Caco-2 (cell line): ENCODE results near the gene SCN4A. TPM values are rescaled to one million over a fixed set of nuclear protein-coding genes. Genes with fewer than 3 reads are reported as not detected.

ENCODE experiments used
- BruUV-seq: library from RNA; stranded (reverse); fragments of 400-500 nt; replicated peaks from 2 replicates; lab custom pipeline; 2021; lab: Mats Ljungman, UMichigan
- CTCF ChIA-PET: fragments of 300-600 bp; sonication (Branson Sonifier 250); formaldehyde crosslinking; loops from one replicate; lab custom pipeline; 2022; ENCODE audit warnings: antibody characterized with exemption; lab: Charles Lee
- POLR2A ChIA-PET: fragments of 300-600 bp; sonication (Branson Sonifier 250); formaldehyde crosslinking; loops from one replicate; lab custom pipeline; 2022; ENCODE audit warnings: antibody characterized with exemption; lab: Charles Lee
- DNase-seq, 2 experiments: peaks; one replicate each; pipeline versions ENCODE4 v3.0.0 to v3.0.0-alpha.2; 2020 to 2022
- H3K27me3 ChIP-seq: replicated peaks from 2 replicates; pipeline ENCODE4 v1.6.0; 2011; ENCODE audit warnings: low read length; ENCODE audit not compliant: control insufficient read depth, insufficient read depth
- H3K36me3 ChIP-seq: 2 replicates; pipeline ENCODE4 v1.5.1; 2011; ENCODE audit warnings: low read length; ENCODE audit not compliant: control insufficient read depth, insufficient read depth
- H3K4me1 ChIP-seq: fragments of 250-450 bp; sonication (Bioruptor Pico); 2 replicates; pipeline ENCODE4 v1.5.1; 2020; ENCODE audit warnings: mild to moderate bottlenecking
- H3K4me3 ChIP-seq: 2 replicates; pipeline ENCODE4 v1.5.1; 2011; ENCODE audit warnings: low read depth, mild to moderate bottlenecking, control low read depth, low read length
- H3K9me3 ChIP-seq: fragments of 250-450 bp; sonication (Bioruptor Pico); 2 replicates; pipeline ENCODE4 v1.5.1; 2020; ENCODE audit warnings: mild to moderate bottlenecking, moderate library complexity
- H3K27ac Mint-ChIP-seq: one replicate; pipeline ENCODE4 v1.8.0; 2022; ENCODE audit warnings: mixed read lengths; ENCODE audit not compliant: unreplicated experiment
- H3K27me3 Mint-ChIP-seq: one replicate; pipeline ENCODE4 v1.8.0; 2022; ENCODE audit warnings: mixed read lengths; ENCODE audit not compliant: insufficient read depth, unreplicated experiment
- H3K36me3 Mint-ChIP-seq: one replicate; pipeline ENCODE4 v1.8.0; 2022; ENCODE audit warnings: mild to moderate bottlenecking, mixed read lengths; ENCODE audit not compliant: insufficient read depth, unreplicated experiment
- H3K4me1 Mint-ChIP-seq: one replicate; pipeline ENCODE4 v1.8.0; 2022; ENCODE audit warnings: low read depth, mixed read lengths; ENCODE audit not compliant: unreplicated experiment
- H3K4me3 Mint-ChIP-seq: one replicate; pipeline ENCODE4 v1.8.0; 2022; ENCODE audit warnings: mild to moderate bottlenecking, moderate library complexity, mixed read lengths; ENCODE audit not compliant: unreplicated experiment
- H3K9me3 Mint-ChIP-seq: one replicate; pipeline ENCODE4 v1.8.0; 2022; ENCODE audit warnings: mixed read lengths; ENCODE audit not compliant: unreplicated experiment
- intact Hi-C: fragments of 100-400 bp; cut with micrococcal nuclease; formaldehyde crosslinking; loops from one replicate; pipeline ENCODE4 v1.10.0; 2022; ENCODE audit not compliant: unreplicated experiment
- total RNA-seq: library from RNA; stranded (reverse); gene quantifications from 2 replicates; pipeline ENCODE4 v1.2.3, GENCODE V29; 2022
- TF ChIP-seq, protein P1 (sequence below), 2 experiments: fragments of 200-600 bp in 1 of 2; IDR thresholded peaks; 1 replicate in 1 of 2; 2 replicates in 1 of 2; pipeline versions ENCODE4 v1.5.1 to v1.8.0; 2011 to 2022; ENCODE audit warnings: antibody characterized with exemption in 1 of 2, control low read depth in 1 of 2, inconsistent platforms in 1 of 2, low read depth in 1 of 2, low read length in 1 of 2, mild to moderate bottlenecking in 1 of 2, moderate library complexity in 1 of 2; ENCODE audit not compliant: insufficient read depth in 1 of 2, severe bottlenecking in 1 of 2, unreplicated experiment in 1 of 2

SCN4A gene
- total RNA-seq, 1 experiment from 2014 or later, result not detected

DNA sequence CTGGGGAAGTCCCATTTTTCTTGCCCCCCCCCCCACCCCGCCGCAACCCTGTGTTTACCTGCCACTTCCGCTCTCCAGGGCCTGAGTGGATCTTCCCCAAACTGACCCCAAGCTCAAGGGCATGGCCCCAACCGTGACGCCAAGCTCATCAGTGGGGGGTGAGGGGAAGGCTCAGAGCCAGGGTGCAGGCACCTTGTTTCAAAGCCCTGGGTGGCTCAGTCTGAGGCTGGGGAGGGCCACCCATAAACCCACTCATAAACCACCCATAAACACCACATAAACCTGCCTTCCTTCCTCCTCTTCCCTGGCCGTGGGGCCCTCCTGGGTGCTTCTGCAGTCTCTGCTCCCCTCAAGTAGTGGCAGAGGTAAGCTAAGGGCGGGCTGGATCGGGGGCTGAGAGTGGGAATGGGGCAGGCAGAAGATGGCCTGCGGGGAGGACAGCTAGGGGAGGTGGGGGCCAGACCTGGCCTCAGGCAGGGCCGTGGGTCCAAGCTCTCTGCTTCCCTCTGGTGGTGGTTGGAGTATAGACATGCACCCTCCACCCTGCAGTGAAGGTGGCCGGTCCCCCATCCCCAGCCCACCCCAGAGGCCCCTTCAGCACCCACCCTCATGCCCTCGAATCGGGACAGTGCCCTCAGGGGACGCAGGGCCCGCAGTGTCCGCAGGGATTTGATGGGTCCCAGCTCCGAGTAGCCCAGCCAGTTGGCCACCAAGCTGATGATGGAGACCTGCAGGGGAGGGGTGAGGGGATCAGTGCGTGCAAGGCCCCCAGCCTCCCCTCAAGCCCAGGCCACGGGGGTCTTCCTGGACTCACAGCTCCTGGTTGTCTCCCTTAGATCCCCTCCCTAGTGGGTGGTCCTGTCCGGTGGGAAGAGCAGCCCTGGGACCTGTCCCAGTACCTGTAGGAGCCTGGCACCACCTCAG lies 26.0 kb downstream of the SCN4A start:
- intact Hi-C loops, result loop anchor here (1.0 kb wide), 1 partner anchor 27 kb away; no protein-coding TSS in a partner anchor
- Mint-ChIP-seq H3K36me3 (peaks cover 8% of the 10 kb centered on the region), H3K9me3 (no peaks in the 10 kb centered on the region), H3K4me1 (no peaks in the 10 kb centered on the region), H3K27ac (no peak overlapping the region), H3K27me3 (peaks cover 4% of the 10 kb centered on the region), H3K4me3 (no peak overlapping the region)
- no peaks in the 10 kb centered on the region for H3K4me1 ChIP-seq
- no peaks in the 10 kb centered on the region for H3K36me3 ChIP-seq
- peak; percentile 61 to 76 for DNase-seq
- H3K27me3 ChIP-seq, result no peaks in the 10 kb centered on the region
- CTCF ChIA-PET, result interaction anchor here (0.5 to 2.3 kb wide), 26 partner anchors 8 to 794 kb away, joined by 3 to 41 read pairs (median 4); partner anchors contain the start of genes CSHL1, GH1 and GH2
- no TSS peak for BruUV-seq
- H3K4me3 ChIP-seq, result no peak overlapping the region
- TF ChIP-seq, protein P1, sequence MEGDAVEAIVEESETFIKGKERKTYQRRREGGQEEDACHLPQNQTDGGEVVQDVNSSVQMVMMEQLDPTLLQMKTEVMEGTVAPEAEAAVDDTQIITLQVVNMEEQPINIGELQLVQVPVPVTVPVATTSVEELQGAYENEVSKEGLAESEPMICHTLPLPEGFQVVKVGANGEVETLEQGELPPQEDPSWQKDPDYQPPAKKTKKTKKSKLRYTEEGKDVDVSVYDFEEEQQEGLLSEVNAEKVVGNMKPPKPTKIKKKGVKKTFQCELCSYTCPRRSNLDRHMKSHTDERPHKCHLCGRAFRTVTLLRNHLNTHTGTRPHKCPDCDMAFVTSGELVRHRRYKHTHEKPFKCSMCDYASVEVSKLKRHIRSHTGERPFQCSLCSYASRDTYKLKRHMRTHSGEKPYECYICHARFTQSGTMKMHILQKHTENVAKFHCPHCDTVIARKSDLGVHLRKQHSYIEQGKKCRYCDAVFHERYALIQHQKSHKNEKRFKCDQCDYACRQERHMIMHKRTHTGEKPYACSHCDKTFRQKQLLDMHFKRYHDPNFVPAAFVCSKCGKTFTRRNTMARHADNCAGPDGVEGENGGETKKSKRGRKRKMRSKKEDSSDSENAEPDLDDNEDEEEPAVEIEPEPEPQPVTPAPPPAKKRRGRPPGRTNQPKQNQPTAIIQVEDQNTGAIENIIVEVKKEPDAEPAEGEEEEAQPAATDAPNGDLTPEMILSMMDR (IDR thresholded peaks at IDR 0.05; ENCODE audit: insufficient read depth in 1 of 2, low read depth in 1 of 2, low read length in 1 of 2, severe bottlenecking in 1 of 2, unreplicated experiment in 1 of 2), result peak; percentile 89 to 95
- POLR2A ChIA-PET, result no interaction called here
- no peaks in the 10 kb centered on the region for H3K9me3 ChIP-seq

DNA sequence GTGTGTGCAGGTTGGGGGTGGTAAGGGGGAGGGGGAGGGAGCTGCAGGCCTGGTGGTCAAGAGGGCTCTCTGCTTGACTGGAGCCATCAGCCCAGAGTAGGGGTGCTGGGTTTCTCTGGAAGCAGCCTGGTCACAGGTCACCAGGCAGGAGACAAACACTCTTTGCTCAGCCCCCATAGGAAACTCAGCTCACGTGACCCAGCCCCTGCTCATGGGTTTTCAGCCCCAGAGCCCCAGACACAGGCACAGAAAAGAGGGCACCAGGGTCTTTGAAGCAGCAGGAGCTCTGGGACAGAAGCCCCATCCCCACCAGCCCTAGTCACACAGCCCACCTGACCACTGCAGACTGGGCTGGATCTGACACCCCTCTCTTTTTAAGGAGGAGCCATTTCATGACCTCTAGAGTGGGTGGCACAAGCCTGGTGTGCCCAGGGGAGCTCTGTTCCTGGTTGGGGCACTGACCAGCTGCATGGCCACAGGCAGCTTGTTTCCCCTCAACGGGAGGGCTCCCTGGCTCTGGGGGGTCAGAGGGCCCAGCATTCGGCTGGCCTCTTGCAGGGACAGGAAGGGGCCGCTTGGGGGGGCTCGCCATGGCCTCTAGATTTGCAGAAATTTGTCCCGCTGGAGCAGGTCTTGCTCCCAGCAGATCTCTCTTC lies 26.8 kb downstream of the SCN4A start:
- no peak overlapping the region for H3K4me3 Mint-ChIP-seq
- ChIA-PET POLR2A (no interaction called here), CTCF (interaction anchor here (0.6 to 2.3 kb wide), 23 partner anchors 9 to 361 kb away, joined by 3 to 41 read pairs (median 5); partner anchors contain the start of genes CSHL1, GH1 and GH2)
- TF ChIP-seq, protein P1 (IDR thresholded peaks at IDR 0.05; ENCODE audit: insufficient read depth in 1 of 2, low read depth in 1 of 2, low read length in 1 of 2, severe bottlenecking in 1 of 2, unreplicated experiment in 1 of 2), result no peak
- Histone ChIP-seq H3K9me3 (no peaks in the 10 kb centered on the region), H3K27me3 (no peaks in the 10 kb centered on the region), H3K4me1 (no peaks in the 10 kb centered on the region), H3K4me3 (no peak overlapping the region), H3K36me3 (no peaks in the 10 kb centered on the region)
- DNase-seq, result no peak
- no peaks in the 10 kb centered on the region for H3K4me1 Mint-ChIP-seq
- H3K27me3 Mint-ChIP-seq, result peaks cover 2% of the 10 kb centered on the region
- H3K36me3 Mint-ChIP-seq, result peaks cover 10% of the 10 kb centered on the region
- H3K9me3 Mint-ChIP-seq, result no peaks in the 10 kb centered on the region
- no peak overlapping the region for H3K27ac Mint-ChIP-seq
- intact Hi-C loops, result loop anchor here (1.0 kb wide), 1 partner anchor 27 kb away; no protein-coding TSS in a partner anchor
- BruUV-seq, result no TSS peak
